Effector memory CD8-positive, alpha-beta T cell (primary cell): ENCODE results near the gene DNER.

Experiments
- ATAC-seq: fragments of 150-1000 bp; cut with Tn5 transposase; replicated peaks from 2 replicates; pipeline ENCODE4 v1.10.0; 2021; ENCODE audit warnings: mild to moderate bottlenecking, moderate library complexity
- DNase-seq, 3 experiments: peaks; one replicate each; pipeline ENCODE4 v3.0.0; 2021
- H3K27ac Mint-ChIP-seq, 2 donors: one replicate each; pipeline ENCODE4 v1.8.0; 2022; ENCODE audit warnings: mild to moderate bottlenecking in 2 of 2, mixed read lengths in 2 of 2, moderate library complexity in 2 of 2
- H3K27me3 Mint-ChIP-seq, 2 donors: one replicate each; pipeline ENCODE4 v1.8.0; 2022; ENCODE audit warnings: mixed read lengths in 2 of 2
- H3K36me3 Mint-ChIP-seq: one replicate; pipeline ENCODE4 v1.8.0; 2022; ENCODE audit warnings: mild to moderate bottlenecking, moderate library complexity, mixed read lengths; ENCODE audit not compliant: insufficient read depth
- H3K4me1 Mint-ChIP-seq, 2 donors: one replicate each; pipeline ENCODE4 v1.8.0; 2022; ENCODE audit warnings: low read depth in 2 of 2, mixed read lengths in 2 of 2
- H3K4me3 Mint-ChIP-seq, 2 donors: one replicate each; pipeline ENCODE4 v1.8.0; 2022; ENCODE audit warnings: mild to moderate bottlenecking in 2 of 2, mixed read lengths in 2 of 2, moderate library complexity in 2 of 2
- H3K9me3 Mint-ChIP-seq, 2 donors: one replicate each; pipeline ENCODE4 v1.8.0; 2022; ENCODE audit warnings: mixed read lengths in 2 of 2

Gene DNER

GRCh38 chr2:229492034-229492433 lies 222.3 kb downstream of the DNER start:
- Mint-ChIP-seq H3K27ac (no peak overlapping the region), H3K4me1 (no peaks in the 10 kb centered on the region), H3K9me3 (peaks cover 0 to 11% of the 10 kb centered on the region in 2 donors), H3K27me3 (peaks cover 16 to 18% of the 10 kb centered on the region in 2 donors), H3K36me3 (no peaks in the 10 kb centered on the region), H3K4me3 (no peak overlapping the region)
- no peak for ATAC-seq
- no peak for DNase-seq

DNA sequence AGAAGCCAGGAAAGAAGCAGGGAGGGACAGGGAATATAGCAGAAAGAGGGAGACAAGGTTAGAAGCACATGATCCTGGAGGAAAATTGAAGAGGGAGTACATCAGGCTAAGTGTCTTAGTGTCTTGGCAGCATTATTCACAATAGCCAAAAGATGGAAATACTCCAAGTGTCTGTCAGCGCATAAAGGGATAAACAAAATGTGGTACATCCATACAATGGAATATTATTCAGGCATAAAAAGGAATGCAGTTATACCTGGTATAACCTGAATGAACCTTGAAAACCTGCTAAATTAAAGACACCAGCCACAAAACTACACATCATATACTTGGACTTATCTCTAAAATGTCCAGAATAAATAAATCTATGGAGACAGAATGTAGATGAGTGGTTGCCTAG lies 224.2 kb downstream of the DNER start:
- no peak overlapping the region for H3K27ac Mint-ChIP-seq
- DNase-seq, result no peak
- H3K27me3 Mint-ChIP-seq, result peaks cover 13 to 16% of the 10 kb centered on the region in 2 donors
- ATAC-seq, result no peak
- H3K9me3 Mint-ChIP-seq, result peaks cover 0 to 11% of the 10 kb centered on the region in 2 donors
- H3K4me3 Mint-ChIP-seq, result no peak overlapping the region
- H3K36me3 Mint-ChIP-seq, result no peaks in the 10 kb centered on the region
- H3K4me1 Mint-ChIP-seq, result no peaks in the 10 kb centered on the region

- H3K27me3 Mint-ChIP-seq, result peaks cover 13 to 16% of the 10 kb centered on the region in 2 donors
- ATAC-seq, result no peak
- H3K27ac Mint-ChIP-seq, result no peak overlapping the region
- no peak for DNase-seq
- H3K9me3 Mint-ChIP-seq, result peaks cover 0 to 11% of the 10 kb centered on the region in 2 donors
- no peaks in the 10 kb centered on the region for H3K36me3 Mint-ChIP-seq
- H3K4me3 Mint-ChIP-seq, result no peak overlapping the region
- no peaks in the 10 kb centered on the region for H3K4me1 Mint-ChIP-seq
Observed at GRCh38 chr2:229489016-229489415, 225.3 kb downstream of the DNER start.

DNA sequence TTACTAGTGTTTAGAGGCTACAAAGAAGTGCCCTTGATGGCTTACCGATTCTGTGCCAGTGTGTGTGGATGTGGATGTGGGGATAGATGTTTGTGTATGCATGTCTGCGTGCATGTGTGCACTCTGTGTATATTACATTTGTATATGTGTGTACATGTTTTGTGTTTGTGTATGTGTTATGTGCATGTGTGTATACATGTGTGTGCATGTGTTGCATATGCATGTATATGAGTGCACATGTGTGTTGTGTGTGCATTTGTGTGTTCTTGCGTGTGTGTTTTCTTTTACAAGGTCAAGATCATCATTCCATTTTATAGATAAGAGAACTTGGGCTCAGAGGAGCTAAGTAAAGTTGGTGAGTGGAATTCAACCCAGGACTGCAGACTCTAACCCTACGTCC lies 226.1 kb downstream of the DNER start:
- H3K4me3 Mint-ChIP-seq, result no peak overlapping the region
- H3K27me3 Mint-ChIP-seq, result peaks cover 13 to 16% of the 10 kb centered on the region in 2 donors

DNA sequence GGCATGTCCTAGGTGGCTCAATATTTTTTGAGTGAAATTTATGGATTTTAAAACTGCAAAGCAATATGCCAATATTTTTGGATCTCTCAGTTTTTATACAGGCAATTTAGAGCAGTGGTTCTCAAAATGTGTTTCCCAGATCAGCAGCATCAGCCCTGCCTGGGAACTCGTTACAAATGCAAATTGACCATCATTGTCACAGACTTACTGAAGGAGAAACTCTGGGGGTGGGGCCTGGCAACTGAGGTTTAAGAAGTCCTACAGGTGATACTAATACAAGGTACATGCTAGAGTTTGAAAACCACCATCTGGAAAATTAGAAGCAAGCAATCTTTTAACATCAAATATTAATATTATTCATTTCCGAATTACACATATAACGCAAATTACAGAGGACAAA lies 227.7 kb downstream of the DNER start:
- Mint-ChIP-seq H3K4me1 (no peaks in the 10 kb centered on the region), H3K27me3 (peaks cover 11 to 16% of the 10 kb centered on the region in 2 donors), H3K36me3 (no peaks in the 10 kb centered on the region)

More for the DNA sequence above, 226.1 kb downstream of the DNER start:
- no peaks in the 10 kb centered on the region for H3K36me3 Mint-ChIP-seq
- no peak for ATAC-seq
- peaks cover 0 to 11% of the 10 kb centered on the region in 2 donors for H3K9me3 Mint-ChIP-seq
- H3K27ac Mint-ChIP-seq, result no peak overlapping the region
- no peaks in the 10 kb centered on the region for H3K4me1 Mint-ChIP-seq
- no peak for DNase-seq

DNA sequence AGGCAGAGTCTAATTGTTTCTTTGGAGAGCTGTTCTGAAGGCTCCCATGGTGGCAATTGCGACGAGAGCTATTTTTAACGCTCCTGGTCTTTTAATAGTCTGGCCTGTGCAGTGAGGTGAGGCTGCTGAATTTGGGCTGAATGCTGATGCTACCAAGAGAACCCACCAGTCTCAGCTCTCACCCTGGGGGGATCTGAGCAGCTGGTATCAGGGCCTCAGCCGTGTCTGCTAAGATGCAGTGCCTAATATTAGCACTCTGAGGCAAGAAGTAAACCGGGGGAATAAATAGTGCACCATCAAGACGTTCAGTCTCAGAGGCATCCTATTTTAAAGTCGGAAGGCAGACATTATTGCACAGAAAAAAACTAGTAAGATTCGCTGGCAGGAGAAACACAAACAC lies 228.5 kb downstream of the DNER start:
- DNase-seq, result no peak
- no peaks in the 10 kb centered on the region for H3K4me1 Mint-ChIP-seq
- peaks cover 0 to 6% of the 10 kb centered on the region in 2 donors for H3K9me3 Mint-ChIP-seq
- peaks cover 8 to 16% of the 10 kb centered on the region in 2 donors for H3K27me3 Mint-ChIP-seq
- ATAC-seq, result no peak
- no peak overlapping the region for H3K4me3 Mint-ChIP-seq
- no peaks in the 10 kb centered on the region for H3K36me3 Mint-ChIP-seq
- H3K27ac Mint-ChIP-seq, result no peak overlapping the region

More for the DNA sequence above, 227.7 kb downstream of the DNER start:
- Mint-ChIP-seq H3K9me3 (peaks cover 0 to 9% of the 10 kb centered on the region in 2 donors), H3K4me3 (no peak overlapping the region), H3K27ac (no peak overlapping the region)
- ATAC-seq (no peak), DNase-seq (no peak)

DNA sequence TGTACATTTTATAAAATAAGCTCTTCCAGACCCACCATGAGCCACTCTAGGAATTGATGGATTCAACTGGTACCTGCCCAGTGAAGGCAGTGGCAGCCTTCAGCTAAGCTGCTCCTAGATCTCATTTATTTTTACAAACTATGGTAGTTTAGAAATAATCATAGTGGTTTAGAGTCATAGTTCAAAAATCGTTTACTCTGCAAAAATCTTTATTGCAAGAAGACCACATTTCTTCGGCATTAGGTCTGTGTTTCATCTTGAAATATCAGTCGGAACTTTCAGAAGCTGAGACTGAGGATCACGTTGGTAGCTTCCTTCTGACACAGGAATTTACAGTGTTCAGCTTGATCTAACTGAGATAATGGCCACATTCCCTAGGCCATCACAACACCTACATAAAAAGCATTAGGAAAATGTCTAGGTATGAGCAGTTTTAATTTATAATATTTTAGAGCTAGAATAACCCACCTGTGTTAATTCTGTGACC lies 237.0 kb downstream of the DNER start:
- H3K4me3 Mint-ChIP-seq, result no peak overlapping the region
- no peaks in the 10 kb centered on the region for H3K36me3 Mint-ChIP-seq
- H3K27me3 Mint-ChIP-seq, result peaks cover 5 to 17% of the 10 kb centered on the region in 2 donors
- peaks cover 0 to 2% of the 10 kb centered on the region in 2 donors for H3K9me3 Mint-ChIP-seq
- no peaks in the 10 kb centered on the region for H3K4me1 Mint-ChIP-seq
- H3K27ac Mint-ChIP-seq, result no peak overlapping the region
- DNase-seq (no peak), ATAC-seq (no peak)

- DNase-seq, result no peak
- H3K27ac Mint-ChIP-seq, result peak overlapping the region in 1 of 2 donors; percentile 61
- ATAC-seq, result no peak
- H3K27me3 Mint-ChIP-seq, result peaks cover 5 to 17% of the 10 kb centered on the region in 2 donors
- H3K36me3 Mint-ChIP-seq, result no peaks in the 10 kb centered on the region
- H3K4me3 Mint-ChIP-seq, result no peak overlapping the region
- H3K4me1 Mint-ChIP-seq, result no peaks in the 10 kb centered on the region
- peaks cover 0 to 2% of the 10 kb centered on the region in 2 donors for H3K9me3 Mint-ChIP-seq
Observed at GRCh38 chr2:229475778-229476177, 238.6 kb downstream of the DNER start.

GRCh38 chr2:229474125-229474524 lies 240.2 kb downstream of the DNER start:
- ATAC-seq (no peak), DNase-seq (no peak)
- no peaks in the 10 kb centered on the region for H3K36me3 Mint-ChIP-seq
- H3K4me3 Mint-ChIP-seq, result no peak overlapping the region
- peaks cover 5 to 17% of the 10 kb centered on the region in 2 donors for H3K27me3 Mint-ChIP-seq
- H3K27ac Mint-ChIP-seq, result no peak overlapping the region
- H3K4me1 Mint-ChIP-seq, result no peaks in the 10 kb centered on the region
- H3K9me3 Mint-ChIP-seq, result peaks cover 0 to 2% of the 10 kb centered on the region in 2 donors

GRCh38 chr2:229470781-229471180 lies 243.6 kb downstream of the DNER start:
- no peaks in the 10 kb centered on the region for H3K4me1 Mint-ChIP-seq
- peaks cover 0 to 12% of the 10 kb centered on the region in 2 donors for H3K27me3 Mint-ChIP-seq
- no peaks in the 10 kb centered on the region for H3K36me3 Mint-ChIP-seq
- H3K27ac Mint-ChIP-seq, result no peak overlapping the region
- no peak for ATAC-seq
- H3K4me3 Mint-ChIP-seq, result no peak overlapping the region
- no peak for DNase-seq
- H3K9me3 Mint-ChIP-seq, result peaks cover 0 to 2% of the 10 kb centered on the region in 2 donors

DNA sequence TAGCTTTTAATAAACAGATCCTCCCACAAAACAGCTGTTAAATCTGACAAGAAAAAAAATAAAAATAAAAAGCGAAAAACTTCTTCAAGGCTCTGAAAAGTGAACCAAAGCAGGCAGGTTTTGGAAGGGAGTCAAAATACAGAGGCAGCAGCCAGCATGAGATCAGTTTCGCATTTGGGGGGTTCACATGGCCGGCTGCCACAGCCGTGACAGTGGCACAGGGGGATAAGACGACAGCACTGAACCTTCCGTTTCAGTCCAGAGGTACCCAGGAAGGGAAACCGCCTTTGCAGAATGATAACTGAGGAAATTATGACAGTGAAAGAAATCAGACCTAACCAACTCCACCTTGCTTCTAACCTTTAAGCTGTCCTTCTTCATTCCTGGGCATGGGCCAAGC lies 246.6 kb downstream of the DNER start:
- DNase-seq, result no peak
- Mint-ChIP-seq H3K36me3 (no peaks in the 10 kb centered on the region), H3K9me3 (peaks cover 7 to 8% of the 10 kb centered on the region in 2 donors), H3K27ac (no peak overlapping the region), H3K27me3 (peaks cover 0 to 5% of the 10 kb centered on the region in 2 donors), H3K4me1 (no peaks in the 10 kb centered on the region), H3K4me3 (no peak overlapping the region)
- no peak for ATAC-seq

DNA sequence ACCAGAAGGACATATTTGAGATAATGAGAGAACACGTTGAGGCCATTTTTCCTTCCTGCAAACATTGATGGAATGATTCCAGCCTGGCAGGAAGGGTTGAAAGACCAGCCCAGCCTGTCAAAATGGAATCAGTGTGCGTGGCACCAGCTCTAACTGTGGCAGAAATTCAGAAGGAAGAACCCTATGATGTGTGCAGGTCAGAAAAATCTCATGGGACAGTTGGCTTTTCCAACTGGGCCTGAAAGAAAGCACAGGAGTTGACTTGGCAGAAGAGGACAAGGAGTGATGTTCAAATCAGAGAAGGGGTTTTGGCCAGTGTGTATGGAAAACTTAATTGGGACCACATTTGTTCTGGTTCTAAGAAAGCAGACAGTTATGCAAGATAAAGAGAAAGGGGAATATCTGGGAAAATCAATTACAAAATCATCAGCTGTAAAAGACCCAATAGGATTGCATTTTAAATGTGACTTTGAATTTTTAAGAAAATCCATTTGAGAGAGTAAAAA lies 250.5 kb downstream of the DNER start:
- H3K27ac Mint-ChIP-seq, result no peak overlapping the region
- peaks cover 0 to 5% of the 10 kb centered on the region in 2 donors for H3K27me3 Mint-ChIP-seq
- ATAC-seq (no peak), DNase-seq (no peak)
- no peaks in the 10 kb centered on the region for H3K36me3 Mint-ChIP-seq
- H3K4me3 Mint-ChIP-seq, result no peak overlapping the region
- H3K4me1 Mint-ChIP-seq, result no peaks in the 10 kb centered on the region
- H3K9me3 Mint-ChIP-seq, result peaks cover 7 to 8% of the 10 kb centered on the region in 2 donors

DNA sequence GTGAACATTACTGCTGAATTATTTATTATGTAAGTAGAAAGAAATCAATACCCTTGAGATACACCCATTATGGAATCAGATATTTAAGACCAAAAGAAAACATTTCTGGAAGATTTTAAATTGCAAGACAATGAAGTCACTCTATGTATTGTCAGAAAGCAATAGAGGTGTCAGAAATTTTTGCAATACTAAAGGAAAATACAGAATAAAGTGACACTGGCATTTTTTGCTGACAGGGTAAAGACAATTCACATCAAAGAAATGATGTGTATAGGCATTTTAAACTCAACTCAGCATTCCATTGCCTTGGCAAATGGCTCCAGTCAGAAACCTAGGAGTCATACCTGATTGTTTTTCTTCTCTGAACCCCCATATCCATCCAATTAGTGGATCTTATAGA lies 252.2 kb downstream of the DNER start:
- ATAC-seq, result no peak
- peaks cover under 1 to 5% of the 10 kb centered on the region in 2 donors for H3K27me3 Mint-ChIP-seq
- no peak overlapping the region for H3K4me3 Mint-ChIP-seq
- no peaks in the 10 kb centered on the region for H3K4me1 Mint-ChIP-seq
- H3K36me3 Mint-ChIP-seq, result no peaks in the 10 kb centered on the region
- H3K27ac Mint-ChIP-seq, result no peak overlapping the region
- DNase-seq, result no peak
- H3K9me3 Mint-ChIP-seq, result peaks cover 7 to 8% of the 10 kb centered on the region in 2 donors

DNA sequence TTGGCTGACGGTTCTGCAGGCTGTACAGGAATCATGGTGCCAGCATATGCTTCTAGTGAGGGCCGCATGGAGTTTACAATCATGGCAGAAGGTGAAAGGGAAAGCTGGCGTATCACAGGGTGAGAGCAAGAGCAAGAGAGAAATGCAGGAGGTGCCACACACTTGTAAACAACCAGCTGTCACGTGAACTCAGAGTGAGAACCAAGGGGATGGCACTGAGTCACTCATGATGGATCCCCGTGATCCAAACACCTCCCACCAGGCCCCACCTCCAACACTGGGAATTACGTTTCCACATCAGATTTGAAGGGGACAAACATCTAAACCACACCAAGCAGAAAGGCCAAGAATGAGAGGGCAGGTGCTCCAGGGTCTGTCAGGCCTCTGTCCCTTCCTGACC lies 258.3 kb downstream of the DNER start:
- Mint-ChIP-seq H3K4me1 (no peaks in the 10 kb centered on the region), H3K27me3 (peaks cover 17 to 22% of the 10 kb centered on the region in 2 donors), H3K36me3 (no peaks in the 10 kb centered on the region), H3K27ac (no peak overlapping the region), H3K9me3 (peaks cover 0 to 2% of the 10 kb centered on the region in 2 donors), H3K4me3 (no peak overlapping the region)
- DNase-seq (no peak), ATAC-seq (no peak)
